ENCODE measurements around the gene WDR86. TPM values are rescaled to one million over a fixed set of nuclear protein-coding genes. Genes with fewer than 3 reads are reported as not detected.

The WDR86 gene
- total and polyA plus RNA-seq, 2 of the 8 experiments (the other 6 are each of a cell fraction or from before 2014, with no cell fraction given), result 12.7 to 15.8 TPM

DNA sequence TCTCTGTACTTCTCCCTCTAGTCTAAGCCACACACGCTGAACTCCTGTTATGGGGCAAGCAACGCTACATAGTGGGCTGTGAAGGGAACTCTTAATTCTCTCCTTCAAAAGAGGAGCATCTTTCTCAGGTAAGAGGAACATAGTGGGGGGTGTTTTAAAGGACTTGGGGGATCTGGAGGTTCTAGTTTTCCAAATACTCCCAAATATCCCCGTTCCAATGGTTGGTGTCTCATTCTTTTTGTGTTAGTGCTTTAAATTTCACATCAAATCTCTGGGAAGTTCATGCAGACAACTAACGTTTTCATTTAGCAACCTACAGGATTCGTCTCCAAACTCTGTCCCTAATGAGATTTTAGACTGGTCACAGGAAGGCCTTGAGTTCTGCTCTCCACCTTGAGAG lies 12.4 kb upstream of the WDR86 start:
- DNase-seq (ENCODE audit: low read depth in 1 of 2, low spot score in 2 of 2) (no peak), FAIRE-seq (no peak)
- H4K91ac ChIP-seq (replicated peaks; ENCODE audit: insufficient read length, low read length), result no peak overlapping the region
- H3K79me2 ChIP-seq (ENCODE audit: control insufficient read depth in 1 of 2, insufficient read depth in 2 of 2, low read length in 2 of 2), result no peaks in the 10 kb centered on the region
- H2BK15ac ChIP-seq (ENCODE audit: low read length), result no peak overlapping the region
- no peak overlapping the region for H2BK5ac ChIP-seq (ENCODE audit: low read depth, low read length)
- H3K56ac ChIP-seq (replicated peaks; ENCODE audit: insufficient read length, low read depth, low read length), result no peak overlapping the region
- H3K9me3 ChIP-seq (ENCODE audit: insufficient read depth in 2 of 2, low read depth in 1 of 2, low read length in 1 of 2), result peaks cover 5 to 7% of the 10 kb centered on the region in 2 experiments; a peak in 2 of 4 replicates
- no peak overlapping the region for H3K14ac ChIP-seq (ENCODE audit: insufficient read length)
- no peak overlapping the region for H3K23ac ChIP-seq (ENCODE audit: insufficient read length)
- H2BK12ac ChIP-seq (ENCODE audit: low read depth, low read length), result no peak overlapping the region
- H2AK5ac ChIP-seq (ENCODE audit: low read depth, low read length), result no peak overlapping the region
- no peaks in the 10 kb centered on the region for H3K79me1 ChIP-seq (ENCODE audit: low read depth, low read length)
- no peak overlapping the region for H2BK120ac ChIP-seq (replicated peaks; ENCODE audit: low read depth, low read length)
- no peak overlapping the region for H3K4ac ChIP-seq (replicated peaks; ENCODE audit: insufficient read length, low read depth, low read length)
- no peaks in the 10 kb centered on the region for H3K4me1 ChIP-seq (replicated peaks in 1 of 4; ENCODE audit: control insufficient read depth in 3 of 4, insufficient read depth in 4 of 4, low read length in 3 of 4)
- H3K4me3 ChIP-seq (ENCODE audit: extremely low read depth in 1 of 4, insufficient read depth in 2 of 4, low read depth in 3 of 4, low read length in 4 of 4), result no peak overlapping the region
- no peak overlapping the region for H3K9ac ChIP-seq (replicated peaks in 1 of 4; ENCODE audit: extremely low read depth in 1 of 4, low read depth in 3 of 4, low read length in 3 of 4)
- no peak overlapping the region for H2BK20ac ChIP-seq (ENCODE audit: low read length)
- H4K5ac ChIP-seq (ENCODE audit: insufficient read length, low read depth, low read length), result no peak overlapping the region
- no peak overlapping the region for H4K8ac ChIP-seq (ENCODE audit: extremely low read depth, insufficient read depth, low read length)
- ChIA-PET POLR2A (ENCODE audit: partially characterized antibody) (no interaction called here), CTCF (ENCODE audit: partially characterized antibody) (interaction anchor here (0.8 to 2.2 kb wide), 2 partner anchors 17 to 26 kb away, joined by 3 to 9 read pairs; no protein-coding TSS in a partner anchor)
- no peaks in the 10 kb centered on the region for H3K23me2 ChIP-seq (ENCODE audit: low read depth, low read length)
- peaks cover 0 to under 1% (median under 1%) of the 10 kb centered on the region in 4 experiments; a peak in 2 of 7 replicates for H3K27me3 ChIP-seq (replicated peaks in 1 of 4; ENCODE audit: control insufficient read depth in 3 of 4, extremely low read depth in 1 of 4, insufficient read depth in 3 of 4, low read length in 3 of 4)
- no peak overlapping the region for H2AFZ ChIP-seq (ENCODE audit: low read length)
- 88% methylated on average over 5 of the region's 5 CpGs; no CpG with 5 or more reads in 1 of the 2 experiments for WGBS, 2 experiments (ENCODE audit: extremely low coverage in 1 of 2, insufficient coverage in 1 of 2, insufficient read length in 1 of 2, insufficient replicate concordance in 2 of 2, low coverage in 1 of 2, low lambda C conversion rate in 2 of 2, missing lambda C conversion rate in 1 of 2)
- H3K36me3 ChIP-seq (ENCODE audit: control insufficient read depth in 2 of 4, insufficient read depth in 4 of 4, low read length in 3 of 4), result no peaks in the 10 kb centered on the region
- no peak overlapping the region for H3K18ac ChIP-seq (ENCODE audit: extremely low read depth, low read length)
- no peaks in the 10 kb centered on the region for H4K20me1 ChIP-seq (replicated peaks in 1 of 2; ENCODE audit: control insufficient read depth in 1 of 2, insufficient read depth in 2 of 2, low read length in 2 of 2)
- H3K27ac ChIP-seq (ENCODE audit: low read depth, low read length), result no peak overlapping the region
- H3K4me2 ChIP-seq (ENCODE audit: insufficient read depth in 1 of 2, low read depth in 2 of 2, low read length in 2 of 2), result no peak overlapping the region
- TF ChIP-seq SAP30 (IDR thresholded peaks at IDR 0.05; ENCODE audit: insufficient read depth, insufficient replicate concordance, low read length) (no peak), JUND (IDR thresholded peaks at IDR 0.05; ENCODE audit: low read length) (no peak), HDAC2 (IDR thresholded peaks at IDR 0.05; ENCODE audit: borderline replicate concordance in 1 of 2, low read depth in 2 of 2, low read length in 2 of 2) (no peak), MAFK (IDR thresholded peaks at IDR 0.05; ENCODE audit: low read depth, low read length) (no peak), SP2 (IDR thresholded peaks at IDR 0.05; ENCODE audit: low read length) (no peak), TEAD4 (IDR thresholded peaks at IDR 0.05; ENCODE audit: low read depth, low read length) (no peak), CREB1 (IDR thresholded peaks at IDR 0.05) (no peak), EGR1 (IDR thresholded peaks at IDR 0.05; ENCODE audit: borderline replicate concordance, low read depth, low read length) (no peak), RNF2 (IDR thresholded peaks at IDR 0.05; ENCODE audit: borderline replicate concordance, low read depth, low read length, missing control alignments, poor library complexity, severe bottlenecking) (no peak), POLR2A (IDR thresholded peaks at IDR 0.05; ENCODE audit: control extremely low read depth in 1 of 2, low read depth in 2 of 2, low read length in 2 of 2) (no peak)
- TF ChIP-seq, protein P1, sequence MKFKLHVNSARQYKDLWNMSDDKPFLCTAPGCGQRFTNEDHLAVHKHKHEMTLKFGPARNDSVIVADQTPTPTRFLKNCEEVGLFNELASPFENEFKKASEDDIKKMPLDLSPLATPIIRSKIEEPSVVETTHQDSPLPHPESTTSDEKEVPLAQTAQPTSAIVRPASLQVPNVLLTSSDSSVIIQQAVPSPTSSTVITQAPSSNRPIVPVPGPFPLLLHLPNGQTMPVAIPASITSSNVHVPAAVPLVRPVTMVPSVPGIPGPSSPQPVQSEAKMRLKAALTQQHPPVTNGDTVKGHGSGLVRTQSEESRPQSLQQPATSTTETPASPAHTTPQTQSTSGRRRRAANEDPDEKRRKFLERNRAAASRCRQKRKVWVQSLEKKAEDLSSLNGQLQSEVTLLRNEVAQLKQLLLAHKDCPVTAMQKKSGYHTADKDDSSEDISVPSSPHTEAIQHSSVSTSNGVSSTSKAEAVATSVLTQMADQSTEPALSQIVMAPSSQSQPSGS (IDR thresholded peaks at IDR 0.05; ENCODE audit: low read length), result no peak
- TF ChIP-seq, protein P2, sequence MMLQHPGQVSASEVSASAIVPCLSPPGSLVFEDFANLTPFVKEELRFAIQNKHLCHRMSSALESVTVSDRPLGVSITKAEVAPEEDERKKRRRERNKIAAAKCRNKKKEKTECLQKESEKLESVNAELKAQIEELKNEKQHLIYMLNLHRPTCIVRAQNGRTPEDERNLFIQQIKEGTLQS (IDR thresholded peaks at IDR 0.05; ENCODE audit: insufficient read depth, low read depth, low read length), result no peak
